GM21529 (cell line): ENCODE results near the gene NSRP1.
"Not testable (repeated sequence)": the region's sequence is repeated elsewhere in the genome, so short reads cannot be mapped to it uniquely, and the experiment has no call there.

Experiments used
- ATAC-seq: cut with Tn5 transposase; IDR thresholded peaks from one replicate; pipeline ENCODE4 v1.9.1; 2021; ENCODE audit not compliant: unreplicated experiment

The NSRP1 gene

DNA sequence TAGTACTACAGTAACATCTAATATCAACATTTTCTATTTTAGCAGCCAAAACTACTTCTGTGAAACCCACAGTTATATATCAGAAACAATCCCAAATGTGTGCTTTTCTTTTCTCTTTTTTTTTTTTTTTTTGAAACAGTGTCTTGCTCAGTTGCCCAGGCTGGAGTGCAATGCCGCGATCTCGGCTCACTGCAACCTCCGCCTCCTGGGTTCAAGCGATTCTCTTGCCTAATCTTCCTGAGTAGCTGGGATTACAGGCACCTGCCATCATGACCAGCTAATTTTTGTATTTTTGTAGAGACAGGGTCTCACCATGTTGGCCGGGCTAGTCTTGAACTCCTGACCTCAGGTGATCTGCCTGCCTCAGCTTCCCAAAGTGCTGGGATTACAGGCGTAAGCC, 2.0 kb downstream of the NSRP1 start:
- not testable (repeated sequence) for ATAC-seq

DNA sequence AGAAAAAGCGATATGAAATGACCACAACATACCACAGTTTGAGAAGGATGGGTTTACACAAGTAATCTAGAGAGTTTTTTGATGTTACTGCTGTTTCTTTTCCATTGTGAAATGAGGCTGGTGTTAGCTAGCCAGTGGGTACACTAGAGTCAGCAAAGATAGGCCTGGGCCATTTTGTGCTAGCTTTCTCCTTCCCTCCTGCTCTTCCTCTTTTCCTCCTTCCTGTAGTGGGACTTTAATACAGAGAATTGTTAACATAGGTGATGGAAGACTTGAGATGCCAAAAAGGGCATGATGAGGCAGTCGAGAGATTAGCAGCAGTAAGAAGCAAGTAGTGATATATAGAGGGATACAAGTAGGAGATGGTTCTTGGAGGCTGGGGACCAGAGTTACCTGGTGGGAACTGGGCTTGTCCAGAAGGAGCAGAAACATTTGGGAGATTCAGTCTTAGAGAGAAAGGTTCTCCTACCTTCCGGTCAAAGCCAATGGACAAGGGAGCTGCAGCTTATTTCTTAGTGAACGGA, 7.7 kb downstream of the NSRP1 start:
- ATAC-seq = no peak

DNA sequence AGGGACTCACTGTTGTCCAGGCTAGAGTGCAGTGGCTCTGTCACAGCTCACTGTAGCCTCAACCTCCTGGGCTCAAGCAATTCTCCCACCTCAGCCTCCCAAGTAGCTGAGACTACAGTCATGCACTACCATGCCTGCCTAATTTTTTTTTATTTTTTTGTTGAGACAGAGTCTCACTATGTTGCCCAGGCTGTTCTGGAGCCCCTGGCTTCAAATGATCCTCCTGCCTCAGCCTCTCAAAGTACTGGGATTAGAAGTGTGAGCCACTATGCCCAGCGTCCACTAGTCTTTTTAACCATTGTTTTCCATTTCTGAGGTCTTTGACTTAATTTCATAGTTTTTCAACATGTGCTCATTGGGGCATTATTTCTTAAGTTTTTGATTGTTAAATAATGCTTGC, 13.5 kb downstream of the NSRP1 start:
- ATAC-seq = no peak

DNA sequence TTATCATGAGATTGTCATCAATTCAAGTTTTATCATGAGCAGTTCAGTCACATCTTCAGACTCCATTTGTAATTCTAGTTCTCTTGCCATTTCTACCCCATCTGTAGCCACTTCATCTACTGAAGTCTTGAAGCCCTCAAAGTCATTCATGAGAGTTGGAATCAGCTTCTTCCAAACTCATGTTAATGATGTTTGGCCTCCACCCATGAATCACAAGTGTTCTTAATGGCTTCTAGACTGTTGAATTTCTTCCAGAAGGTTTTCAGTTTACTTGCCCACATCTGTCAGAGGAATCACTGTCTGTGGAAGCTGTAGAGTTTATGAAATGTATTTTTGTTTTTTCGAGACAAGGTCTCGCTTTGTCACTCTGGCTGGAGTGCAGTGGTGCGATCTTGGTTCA, 16.0 kb downstream of the NSRP1 start:
- ATAC-seq = no peak

DNA sequence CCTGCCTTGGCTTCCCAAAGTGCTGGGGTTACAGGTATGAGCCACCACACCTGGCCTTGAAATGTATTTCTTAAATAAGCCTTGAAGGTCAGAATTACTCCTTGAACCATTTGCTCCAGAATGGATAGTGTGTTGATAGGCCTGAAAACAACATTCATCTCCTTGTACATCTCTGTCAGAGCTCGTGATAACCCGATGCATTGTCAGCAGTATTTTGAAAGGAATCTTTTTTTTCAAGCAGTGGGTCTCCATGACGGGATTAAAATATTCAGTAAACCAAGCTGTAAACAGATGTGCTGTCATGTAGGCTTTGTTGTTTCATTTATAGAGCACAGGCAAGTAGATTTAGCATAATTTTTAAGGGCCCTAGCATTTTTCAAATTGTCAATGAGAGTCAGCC, 16.6 kb downstream of the NSRP1 start:
- no peak for ATAC-seq

DNA sequence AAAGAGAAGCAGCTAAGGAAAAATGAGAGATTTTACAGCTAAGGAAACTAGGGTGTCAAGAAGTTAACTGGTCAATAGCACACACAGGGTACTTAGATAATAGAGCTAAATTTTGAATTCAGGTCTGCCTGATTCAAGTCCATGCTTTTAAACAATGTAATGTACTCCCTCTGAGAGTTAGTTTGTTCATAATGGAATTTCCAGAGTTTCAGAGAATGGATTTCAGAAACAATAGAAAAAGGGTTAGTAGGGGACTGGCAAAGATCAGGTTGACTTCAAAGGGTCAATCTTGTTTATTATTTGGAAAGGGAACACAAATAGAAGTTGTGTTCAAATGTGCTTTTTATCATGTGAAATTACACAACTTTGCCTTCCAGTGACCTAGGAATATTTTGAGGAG, 17.9 kb downstream of the NSRP1 start:
- ATAC-seq = no peak

DNA sequence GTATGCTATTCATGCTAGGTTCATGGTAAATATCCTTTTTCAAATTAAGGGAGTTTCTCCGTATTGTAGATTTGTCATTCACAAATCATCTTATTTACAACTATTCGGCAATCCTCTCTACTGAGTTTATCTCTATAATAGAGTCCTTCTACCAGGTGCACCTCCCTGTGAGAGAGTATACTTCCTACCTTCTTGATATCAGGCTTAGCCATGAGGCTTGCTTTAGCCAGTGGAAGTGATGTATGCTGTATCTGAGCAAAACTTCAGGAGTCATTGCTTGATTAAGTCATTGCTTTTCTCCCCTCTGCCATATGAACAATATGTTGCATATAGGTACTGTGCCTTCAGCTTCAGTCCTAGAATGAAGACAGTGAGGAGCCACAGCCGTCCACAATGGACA, 20.5 kb downstream of the NSRP1 start:
- ATAC-seq = no peak

DNA sequence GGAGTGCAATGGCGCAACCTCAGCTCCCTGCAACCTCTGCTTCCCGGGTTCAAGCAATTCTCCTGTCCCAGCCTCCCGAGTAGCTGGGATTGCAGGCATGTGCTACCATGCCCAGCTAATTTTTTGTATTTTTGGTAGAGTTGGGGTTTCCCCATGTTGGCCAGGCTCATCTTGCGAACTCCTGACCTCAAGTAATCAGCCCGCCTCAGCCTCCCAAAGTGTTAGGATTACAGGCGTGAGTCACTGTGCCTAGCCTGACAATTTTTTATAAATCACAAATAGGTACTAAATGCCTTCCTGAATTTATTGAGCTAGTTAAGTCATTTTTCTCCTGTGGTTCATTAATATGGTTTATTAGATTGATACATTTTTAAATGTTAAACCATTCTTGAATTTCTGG, 31.2 kb downstream of the NSRP1 start:
- not testable (repeated sequence) for ATAC-seq

DNA sequence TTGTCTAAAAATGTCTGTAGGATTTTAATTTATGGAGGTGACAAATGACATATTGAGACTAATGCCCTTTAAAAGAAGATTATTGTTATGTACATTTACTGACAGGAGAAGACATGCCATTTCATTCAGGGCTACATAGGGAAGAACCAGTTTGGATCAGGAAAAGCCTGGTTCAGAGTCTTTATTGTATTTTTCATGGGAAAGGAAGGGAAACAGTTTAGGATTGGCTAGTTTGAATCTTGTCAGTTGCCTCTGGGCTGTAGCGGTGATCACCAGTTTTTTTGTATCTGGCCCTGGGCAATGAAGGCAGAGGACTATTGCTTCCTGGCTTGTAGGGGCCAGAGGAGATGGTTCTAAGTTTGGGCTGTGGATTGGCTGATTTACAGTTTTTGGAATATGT, 31.8 kb downstream of the NSRP1 start:
- no peak for ATAC-seq

DNA sequence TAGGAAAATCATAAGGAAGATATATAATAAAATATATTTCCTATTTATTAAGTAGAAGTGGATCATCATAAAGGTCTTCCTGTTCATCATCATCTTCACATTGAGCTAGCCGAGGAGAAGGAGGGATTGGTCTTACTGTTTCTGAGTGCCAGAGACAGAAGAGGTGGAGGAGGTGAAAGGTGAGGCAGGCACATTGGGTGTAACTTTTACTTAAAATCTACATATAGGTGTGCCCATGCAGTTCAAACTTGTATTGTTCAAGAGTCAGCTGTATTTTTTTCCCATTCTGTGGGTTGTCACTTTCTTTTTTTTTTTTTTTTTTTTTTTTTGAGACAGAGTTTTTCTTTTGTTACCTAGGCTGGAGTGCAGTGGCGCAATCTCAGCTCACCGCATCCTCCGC, 34.9 kb downstream of the NSRP1 start:
- ATAC-seq = no peak

DNA sequence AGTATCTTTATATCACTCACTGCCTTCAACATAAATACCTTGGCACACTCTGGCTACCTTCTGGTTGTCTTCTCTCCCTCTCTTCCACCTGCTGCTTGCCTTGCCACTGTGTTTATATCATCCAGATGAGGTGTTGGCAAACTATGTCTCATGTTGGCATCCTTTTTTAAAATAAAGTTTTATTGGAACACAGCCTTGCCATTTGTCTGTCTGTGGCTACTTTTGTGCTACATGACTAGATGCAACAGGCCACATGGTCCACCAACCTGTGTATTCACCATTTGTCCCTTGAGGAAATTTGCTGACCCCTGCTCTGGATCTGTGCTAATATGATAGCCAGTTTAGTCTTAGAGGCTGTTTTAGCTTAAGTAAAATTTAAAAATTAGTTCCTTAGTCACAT, 36.8 kb downstream of the NSRP1 start:
- ATAC-seq = no peak

DNA sequence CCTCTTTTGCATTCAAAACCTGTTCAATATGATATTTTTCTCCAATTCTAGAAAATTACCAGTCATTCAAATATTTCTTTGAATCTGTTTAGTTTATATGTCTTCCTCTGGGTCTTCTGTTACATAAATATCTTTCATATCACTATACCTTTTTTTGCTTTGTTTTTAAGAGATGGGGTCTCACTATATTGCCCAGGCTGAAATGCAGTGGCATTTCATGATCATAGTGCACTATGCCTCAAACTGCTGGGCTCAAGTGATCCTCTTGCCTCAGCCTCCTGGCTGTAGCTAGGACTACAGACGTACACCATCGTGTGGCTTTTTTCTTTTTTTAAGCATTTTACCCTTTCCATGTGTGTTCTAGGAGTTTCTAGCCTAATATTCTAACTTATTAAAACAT, 38.8 kb downstream of the NSRP1 start:
- no peak for ATAC-seq

DNA sequence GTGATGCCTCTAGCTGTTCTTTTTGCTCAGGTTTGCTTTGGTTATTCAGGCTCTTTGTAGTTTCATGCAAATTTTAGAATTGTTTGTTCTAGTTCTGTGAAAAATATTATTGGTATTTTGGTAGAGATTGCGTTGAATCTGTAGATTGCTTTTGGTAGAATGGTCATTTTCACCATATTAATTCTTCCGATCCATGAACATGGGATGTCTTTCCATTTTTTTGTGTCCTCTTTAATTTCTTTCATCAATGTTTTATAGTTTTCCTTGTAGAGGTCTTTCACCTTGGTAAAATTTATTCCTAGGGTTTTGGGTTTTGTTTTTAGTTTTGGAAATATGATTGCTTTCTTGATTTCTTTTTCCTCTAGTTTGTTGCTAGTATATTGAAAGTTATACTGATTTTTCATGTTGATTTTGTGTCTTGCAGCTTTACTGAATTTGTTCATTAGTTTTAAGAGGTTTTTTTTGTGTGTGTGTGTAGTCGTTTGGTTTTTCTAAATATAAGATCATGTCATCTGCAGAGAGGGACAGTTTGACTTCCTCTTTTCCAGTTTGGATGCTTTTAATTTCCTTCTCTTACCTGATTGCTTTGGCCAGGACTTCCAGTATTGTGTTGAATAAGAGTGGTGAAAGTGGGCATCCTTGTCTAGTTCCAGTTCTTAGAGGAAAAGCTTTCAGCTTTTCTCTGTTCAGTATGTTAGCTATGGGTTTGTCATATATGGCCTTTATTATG, 42.4 kb downstream of the NSRP1 start:
- ATAC-seq = no peak

DNA sequence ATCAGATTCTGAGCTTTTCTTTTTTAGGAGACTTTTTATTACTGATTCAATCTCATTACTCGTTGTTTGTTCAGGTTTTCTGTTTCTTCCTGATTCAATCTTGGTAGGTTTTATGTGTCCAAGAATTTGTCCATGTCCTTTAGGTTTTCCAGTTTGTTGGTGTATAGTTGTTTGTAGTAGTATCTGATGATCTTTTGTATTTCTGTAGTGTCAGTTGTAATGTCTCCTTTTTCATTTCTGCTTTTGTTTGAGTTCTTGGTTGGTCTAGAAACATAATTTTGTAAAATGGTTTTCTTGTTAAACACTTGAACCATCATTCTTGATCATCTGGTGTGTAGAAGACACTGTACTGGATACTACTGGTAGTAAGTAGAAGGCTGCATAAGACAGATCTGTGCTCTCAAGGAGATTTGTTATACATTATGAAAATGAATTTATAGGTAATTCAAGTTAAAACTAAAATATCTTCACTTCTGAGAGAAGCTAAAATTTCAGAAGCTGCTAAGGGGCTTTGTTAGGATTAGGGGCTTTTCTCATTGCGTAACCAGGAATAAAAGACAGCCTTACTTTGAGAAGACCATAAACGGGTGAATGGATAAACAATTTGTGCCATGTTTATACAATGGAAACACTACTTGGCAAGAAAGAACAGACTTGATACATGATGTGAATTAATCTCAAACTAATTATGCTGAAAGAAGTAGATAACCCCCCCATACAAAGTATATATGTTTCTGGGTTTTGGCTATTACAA, 44.0 kb downstream of the NSRP1 start:
- no peak for ATAC-seq

DNA sequence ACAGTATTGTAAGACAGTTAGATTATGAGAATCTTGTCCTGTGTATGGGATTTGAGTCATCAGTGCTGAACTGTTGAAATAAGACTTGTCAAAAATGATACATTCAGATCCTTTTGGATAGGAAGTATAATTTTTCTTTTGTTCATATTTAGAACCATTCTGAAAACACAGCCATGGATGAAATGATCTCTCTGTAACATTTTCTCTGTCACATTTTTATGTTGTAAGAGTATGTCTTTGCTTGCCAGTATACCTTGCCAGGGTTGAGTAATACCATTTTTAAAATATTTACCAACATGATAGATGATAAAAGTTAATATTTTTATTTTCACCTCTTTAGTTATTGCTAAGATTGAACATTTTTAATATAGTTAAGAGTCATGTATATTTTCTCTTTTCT, 45.0 kb downstream of the NSRP1 start:
- no peak for ATAC-seq

DNA sequence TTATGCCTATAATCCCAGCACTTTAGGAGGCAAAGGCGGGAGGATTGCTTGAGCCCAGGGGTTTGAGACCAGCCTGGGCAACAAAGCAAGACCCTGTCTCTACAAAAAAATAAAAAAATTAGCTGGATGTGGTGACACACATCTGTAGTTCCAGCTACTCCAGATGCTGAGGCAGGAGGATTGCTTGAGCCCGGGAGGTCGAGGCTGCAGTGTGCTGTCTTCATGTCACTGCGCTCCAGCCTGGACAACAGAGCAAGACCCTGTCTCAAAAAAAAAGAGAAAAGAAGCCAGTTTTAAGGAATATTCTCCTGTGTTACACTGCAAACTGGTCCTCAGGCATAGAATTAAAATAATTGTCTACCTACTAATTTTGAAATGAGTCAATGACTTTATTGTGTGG, 47.9 kb downstream of the NSRP1 start:
- ATAC-seq = no peak

DNA sequence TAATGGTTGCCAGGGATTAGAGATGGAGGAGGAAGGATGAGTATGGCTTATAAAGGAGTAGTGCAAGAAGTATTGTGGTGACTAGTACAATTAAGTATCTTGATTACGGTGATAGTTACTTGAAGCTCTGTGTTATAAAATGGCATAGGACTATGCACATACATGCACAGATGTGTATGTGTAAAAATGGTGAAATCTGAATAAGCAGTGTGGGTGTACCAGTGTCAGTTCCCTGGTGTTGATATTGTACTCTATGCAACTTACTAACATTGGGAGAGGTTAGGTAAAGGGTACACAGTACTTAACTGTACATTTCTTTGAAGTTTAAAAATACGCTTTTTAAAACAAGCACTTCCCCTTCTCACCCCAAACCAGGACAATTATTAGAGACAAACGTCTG, 48.5 kb downstream of the NSRP1 start:
- ATAC-seq = no peak

DNA sequence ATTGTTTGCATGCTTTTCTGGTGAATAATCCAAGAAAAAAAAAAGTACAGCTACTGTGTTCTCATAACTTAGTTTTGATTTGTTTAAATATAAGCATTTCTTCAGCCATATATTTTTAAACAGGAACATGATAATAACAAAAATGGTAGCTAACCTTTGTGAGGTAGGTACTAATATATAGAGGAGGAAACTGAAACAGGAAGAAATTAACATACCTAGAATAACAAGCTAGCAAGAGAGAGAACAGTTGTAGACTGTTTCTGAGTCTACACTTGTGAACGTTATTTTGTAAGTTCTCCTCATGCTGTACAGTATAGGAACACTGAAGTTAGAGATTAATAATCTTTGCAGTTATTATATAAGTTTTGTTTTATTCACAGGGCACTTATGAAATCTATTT, 49.3 kb downstream of the NSRP1 start:
- no peak for ATAC-seq

DNA sequence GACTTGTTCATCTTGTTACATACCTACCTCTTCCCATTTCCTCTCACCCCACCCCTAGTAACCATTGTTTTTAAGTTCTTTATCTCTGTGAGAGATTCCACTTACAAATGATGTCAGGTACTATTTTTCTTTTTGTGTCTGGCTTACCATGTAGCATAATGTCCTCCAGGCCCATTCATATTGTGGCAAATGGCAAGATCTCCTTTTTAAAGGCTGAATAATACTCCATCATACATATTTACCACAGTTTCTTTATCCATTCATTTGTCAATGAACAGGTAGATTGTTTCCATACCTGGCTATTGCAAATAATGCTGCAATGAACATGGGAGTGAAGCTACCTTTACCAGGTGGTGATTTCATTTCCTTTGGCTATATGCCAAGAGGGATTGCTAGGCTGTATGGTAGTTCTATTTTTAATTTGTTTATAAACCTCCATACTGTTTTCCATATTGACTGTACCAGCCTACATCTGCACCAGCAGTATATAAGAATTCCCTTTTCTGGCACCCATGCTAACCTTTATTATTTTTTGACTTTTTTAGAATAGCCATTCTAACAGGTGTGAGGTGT, 53.9 kb downstream of the NSRP1 start:
- no peak for ATAC-seq

DNA sequence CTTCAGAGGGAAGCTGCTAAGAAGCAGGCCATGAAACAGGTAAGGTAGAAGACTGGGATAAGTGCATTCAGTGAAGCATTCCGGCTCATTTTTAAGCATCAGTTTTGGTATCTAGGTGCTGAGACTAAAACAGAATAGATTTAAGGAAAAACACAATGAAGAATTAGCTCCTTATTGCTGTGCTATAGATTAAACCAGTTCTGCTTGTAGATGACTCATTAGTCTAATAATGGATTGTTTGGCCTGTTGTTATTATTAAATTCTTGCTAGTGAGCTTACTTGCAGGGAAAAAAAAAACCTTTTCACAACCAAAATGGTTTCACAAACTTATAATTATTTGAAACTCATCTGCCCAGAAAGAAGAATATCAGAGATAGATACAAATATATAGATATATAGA, 55.9 kb downstream of the NSRP1 start:
- no peak for ATAC-seq

DNA sequence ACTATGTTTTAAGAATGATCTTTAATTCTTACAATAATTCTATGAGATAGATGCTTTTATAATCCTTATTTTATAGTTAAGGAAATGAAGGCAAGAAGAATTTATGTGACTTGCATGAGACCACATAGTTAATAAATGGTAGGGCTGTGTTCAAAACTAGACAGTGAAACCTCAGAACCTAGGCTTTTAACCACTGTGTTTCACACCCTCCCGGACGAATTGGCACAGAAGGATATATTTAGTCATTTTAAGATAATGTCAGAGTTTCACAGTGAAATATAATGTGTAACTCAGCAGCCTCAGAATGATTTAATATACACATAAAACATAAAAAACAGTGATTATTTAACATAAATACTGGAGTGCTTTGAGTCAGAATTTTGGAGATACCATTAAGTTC, 57.0 kb downstream of the NSRP1 start:
- ATAC-seq = peak; percentile 86

DNA sequence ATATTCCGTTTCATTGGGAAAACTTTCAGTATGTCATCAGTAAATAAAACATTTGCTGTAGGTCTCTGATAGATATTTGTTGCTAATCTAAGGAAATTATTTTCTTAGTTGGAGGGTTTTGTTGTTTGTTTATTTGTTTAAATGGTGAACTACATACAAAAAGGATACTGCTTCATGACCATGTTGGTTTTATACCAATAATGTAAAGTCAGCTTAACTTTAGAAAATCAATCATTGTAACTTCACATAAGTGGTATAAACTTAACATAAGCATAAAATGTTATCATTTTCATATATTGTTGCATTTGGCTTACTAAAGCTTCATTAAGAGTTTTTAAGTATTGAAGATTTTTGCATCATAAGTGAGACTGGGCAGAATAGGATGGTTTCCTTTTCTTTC, 57.9 kb downstream of the NSRP1 start:
- no peak for ATAC-seq
